Jurkat, Clone E6-1 (cell line): ENCODE data around the gene MYOZ1.
"Not testable (repeated sequence)": the region's sequence is repeated elsewhere in the genome, so short reads cannot be mapped to it uniquely, and the experiment has no call there.

Experiments
- DNase-seq: peaks from one replicate; pipeline ENCODE4 v3.0.0-alpha.2; 2011; ENCODE audit warnings: low read depth, low spot score
- H3K4me3 ChIP-seq: 2 replicates; pipeline ENCODE4 v1.5.1; 2011; ENCODE audit warnings: mild to moderate bottlenecking, low read length, control low read depth, moderate library complexity

The MYOZ1 gene

DNA sequence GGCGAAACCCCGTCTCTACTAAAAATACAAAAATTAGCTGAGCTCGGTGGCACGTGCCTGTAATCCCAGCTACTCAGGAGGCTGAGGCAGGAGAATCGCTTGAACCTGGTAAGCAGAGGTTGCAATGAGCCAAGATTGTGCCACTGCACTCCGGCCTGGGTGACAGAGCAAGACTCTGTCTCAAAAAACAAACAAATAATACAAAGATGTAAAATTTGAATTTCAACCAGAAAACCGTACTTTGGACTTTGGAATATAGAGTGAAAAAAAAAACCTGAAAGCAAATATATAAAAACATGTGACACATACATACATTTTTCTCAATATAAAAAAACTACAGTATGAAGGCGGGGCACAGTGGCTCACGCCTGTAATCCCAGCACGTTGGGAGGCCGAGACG lies 20.3 kb downstream of the MYOZ1 start:
- not testable (repeated sequence) for H3K4me3 ChIP-seq, DNase-seq

DNA sequence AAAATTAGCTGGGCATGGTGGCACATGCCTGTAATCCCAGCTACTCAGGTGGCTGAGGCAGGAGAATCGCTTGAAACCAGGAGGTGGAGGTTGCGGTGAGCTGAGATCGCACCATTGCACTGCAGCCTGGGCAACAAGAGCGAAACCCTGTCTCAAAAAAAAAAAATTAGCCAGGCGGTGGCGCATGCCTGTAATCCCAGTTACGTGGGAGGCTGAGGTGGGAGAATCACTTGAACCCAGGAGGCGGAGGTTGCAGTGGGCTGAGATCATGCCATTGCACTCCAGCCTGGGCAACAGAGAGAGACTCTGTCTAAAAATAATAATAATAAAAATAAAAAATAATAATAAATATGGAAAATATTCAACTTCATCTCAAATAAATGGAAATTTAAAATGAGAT lies 24.1 kb downstream of the MYOZ1 start:
- DNase-seq, result not testable (repeated sequence)

DNA sequence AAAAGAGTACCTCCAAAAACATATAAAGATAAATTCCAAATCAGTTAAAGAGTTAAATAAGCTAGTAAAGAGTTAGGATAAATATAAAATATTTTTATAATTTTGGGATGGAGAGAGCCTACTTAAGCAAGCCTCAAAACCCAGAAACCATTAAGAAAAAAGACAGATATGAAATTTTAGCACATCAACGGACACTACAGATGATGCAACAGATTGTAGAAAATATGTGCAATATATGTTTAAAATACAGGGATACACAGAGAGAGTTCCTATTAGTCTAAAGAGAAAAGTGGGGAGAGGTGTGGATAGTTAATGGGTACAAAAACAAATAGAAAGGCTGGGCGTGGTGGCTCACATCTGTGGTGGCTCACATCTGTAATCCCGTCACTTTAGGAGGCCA lies 26.6 kb downstream of the MYOZ1 start:
- DNase-seq, result no peak
- no peak overlapping the region for H3K4me3 ChIP-seq

More for the DNA sequence above, 24.1 kb downstream of the MYOZ1 start:
- not testable (repeated sequence) for H3K4me3 ChIP-seq

DNA sequence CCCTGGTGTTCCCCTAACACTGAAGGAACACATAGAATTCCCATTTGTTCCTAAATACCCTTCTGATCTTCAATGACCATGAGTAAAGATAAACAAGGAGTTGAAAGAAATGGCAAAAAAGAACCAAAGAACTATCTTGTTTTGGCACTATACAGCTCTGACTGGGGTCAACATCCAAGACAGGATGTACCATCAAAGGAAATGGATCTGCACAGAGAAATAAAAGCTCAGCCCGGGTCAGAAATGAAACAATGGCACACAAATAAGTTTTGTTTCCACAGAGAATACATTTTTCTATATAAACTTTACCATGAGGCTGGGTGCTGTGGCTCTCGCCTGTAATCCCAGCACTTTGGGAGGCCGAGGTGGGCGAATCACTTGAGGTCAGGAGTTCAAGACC lies 32.2 kb downstream of the MYOZ1 start:
- H3K4me3 ChIP-seq, result no peak overlapping the region
- no peak for DNase-seq

DNA sequence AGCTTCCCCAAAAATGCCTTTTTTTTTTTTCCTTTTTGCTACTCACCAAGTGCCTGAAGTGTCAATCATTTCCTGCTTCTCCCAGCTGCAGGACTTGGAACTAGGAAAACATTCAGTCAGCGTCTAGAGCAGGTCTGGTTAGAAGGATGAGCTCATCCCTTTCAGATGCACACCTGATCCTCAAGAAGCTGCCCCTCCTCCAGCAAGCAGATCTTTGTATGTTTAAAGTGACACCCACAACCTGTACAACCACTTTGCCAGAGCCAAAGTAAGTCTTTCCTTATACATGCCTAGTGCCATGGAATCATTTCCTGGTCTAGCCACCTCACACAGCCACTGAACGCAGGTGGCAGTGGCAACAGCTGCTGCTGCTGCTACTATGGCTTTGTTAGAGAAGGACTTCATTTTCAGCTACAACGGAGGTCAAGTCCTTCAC lies 39.8 kb downstream of the MYOZ1 start:
- no peak for DNase-seq
- H3K4me3 ChIP-seq, result no peak overlapping the region

DNA sequence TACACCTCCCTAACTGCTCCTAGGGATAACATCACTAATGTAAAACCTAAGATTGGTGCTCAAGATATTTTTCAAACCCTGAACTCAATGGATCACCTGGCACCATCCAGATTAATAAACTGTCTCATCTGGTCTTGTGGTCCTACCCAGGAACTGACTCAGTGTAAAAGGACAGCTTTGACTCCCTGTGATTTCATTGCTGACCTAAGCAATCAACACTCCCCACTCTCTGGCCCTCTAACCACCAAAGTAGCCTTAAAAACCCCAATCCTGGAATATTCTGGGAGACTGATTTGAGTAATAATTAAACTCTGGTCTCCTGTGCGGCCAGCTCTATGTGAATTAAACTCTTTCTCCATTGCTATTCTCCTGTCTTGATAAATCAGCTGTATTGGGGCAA lies 43.9 kb downstream of the MYOZ1 start:
- DNase-seq, result no peak
- no peak overlapping the region for H3K4me3 ChIP-seq

DNA sequence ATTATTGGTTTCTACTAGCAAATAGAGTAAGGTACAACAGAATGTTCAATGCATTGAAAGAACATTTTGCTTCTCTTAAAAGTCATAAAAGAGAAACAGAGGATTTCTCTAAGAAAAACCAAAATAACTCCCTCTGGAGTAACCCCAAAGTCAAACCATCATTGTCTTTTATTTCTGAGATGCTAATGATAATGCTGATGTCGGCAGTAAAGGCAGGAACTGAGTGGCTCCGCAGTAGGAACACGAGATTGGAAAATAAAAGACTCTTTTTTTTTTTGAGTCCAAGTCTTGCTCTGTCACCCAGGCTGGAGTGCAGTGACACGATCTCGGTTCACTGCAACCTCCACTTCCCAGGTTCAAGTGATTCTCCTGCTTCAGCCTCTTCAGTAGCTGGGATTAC lies 47.5 kb downstream of the MYOZ1 start:
- DNase-seq, result no peak
- no peak overlapping the region for H3K4me3 ChIP-seq

DNA sequence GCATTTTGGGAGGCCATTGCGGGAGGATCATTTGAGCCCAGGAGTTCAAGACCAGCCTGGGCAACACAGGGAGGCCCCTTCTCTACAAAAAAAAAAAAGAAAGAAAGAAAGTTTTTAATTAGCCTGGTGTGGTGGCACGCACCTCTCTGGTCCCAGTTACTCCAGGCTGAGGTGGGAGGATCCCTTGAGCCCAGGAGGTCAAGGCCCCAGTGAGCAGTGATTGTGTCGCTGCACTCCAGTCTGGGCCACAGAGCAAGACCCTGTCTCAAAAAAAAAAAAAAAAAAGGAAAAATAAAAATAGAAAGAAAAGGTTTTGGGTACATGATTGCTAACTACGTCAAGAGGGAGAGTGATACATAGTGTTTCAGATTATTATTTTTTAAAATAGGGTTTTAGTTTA lies 48.2 kb downstream of the MYOZ1 start:
- no peak overlapping the region for H3K4me3 ChIP-seq
- DNase-seq, result no peak

DNA sequence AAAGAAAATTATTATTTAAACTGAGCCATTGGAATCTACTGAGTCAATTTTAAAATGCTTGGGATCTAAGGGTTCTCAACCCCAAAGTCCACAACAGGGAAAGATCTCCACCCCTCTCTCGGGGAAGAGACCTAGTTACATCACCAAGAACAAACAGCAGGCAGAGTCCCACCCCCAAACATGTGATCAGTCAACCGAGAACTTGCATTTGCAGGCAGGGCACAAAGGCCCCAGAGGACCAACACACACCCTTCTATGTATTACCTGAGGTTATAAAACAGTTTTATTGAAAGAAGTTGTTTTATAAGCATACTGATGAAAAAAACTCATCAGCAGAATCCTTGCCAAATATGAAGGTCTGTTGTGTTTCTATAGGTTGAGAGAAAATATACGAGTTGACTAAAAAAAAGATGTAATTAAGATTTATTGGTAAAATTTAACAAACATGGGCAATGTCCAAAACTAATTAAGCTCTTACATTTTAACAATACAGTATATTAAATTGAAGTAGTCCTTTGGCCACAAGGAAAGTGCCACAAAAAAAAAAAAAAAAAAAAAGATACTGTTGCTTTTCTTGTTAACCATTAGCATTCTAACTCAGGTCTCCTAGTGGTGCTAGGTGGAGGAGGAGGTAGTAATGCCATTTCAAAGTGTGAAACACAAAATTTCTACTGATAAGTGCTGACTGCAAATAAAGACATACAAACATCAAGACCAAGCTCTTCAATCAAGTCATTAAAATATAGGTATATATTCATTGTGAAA lies 49.2 kb downstream of the MYOZ1 start:
- H3K4me3 ChIP-seq, result peak overlapping the region; percentile 19; the same call in 1 of the 2 replicates
- DNase-seq, result peak; percentile 58

DNA sequence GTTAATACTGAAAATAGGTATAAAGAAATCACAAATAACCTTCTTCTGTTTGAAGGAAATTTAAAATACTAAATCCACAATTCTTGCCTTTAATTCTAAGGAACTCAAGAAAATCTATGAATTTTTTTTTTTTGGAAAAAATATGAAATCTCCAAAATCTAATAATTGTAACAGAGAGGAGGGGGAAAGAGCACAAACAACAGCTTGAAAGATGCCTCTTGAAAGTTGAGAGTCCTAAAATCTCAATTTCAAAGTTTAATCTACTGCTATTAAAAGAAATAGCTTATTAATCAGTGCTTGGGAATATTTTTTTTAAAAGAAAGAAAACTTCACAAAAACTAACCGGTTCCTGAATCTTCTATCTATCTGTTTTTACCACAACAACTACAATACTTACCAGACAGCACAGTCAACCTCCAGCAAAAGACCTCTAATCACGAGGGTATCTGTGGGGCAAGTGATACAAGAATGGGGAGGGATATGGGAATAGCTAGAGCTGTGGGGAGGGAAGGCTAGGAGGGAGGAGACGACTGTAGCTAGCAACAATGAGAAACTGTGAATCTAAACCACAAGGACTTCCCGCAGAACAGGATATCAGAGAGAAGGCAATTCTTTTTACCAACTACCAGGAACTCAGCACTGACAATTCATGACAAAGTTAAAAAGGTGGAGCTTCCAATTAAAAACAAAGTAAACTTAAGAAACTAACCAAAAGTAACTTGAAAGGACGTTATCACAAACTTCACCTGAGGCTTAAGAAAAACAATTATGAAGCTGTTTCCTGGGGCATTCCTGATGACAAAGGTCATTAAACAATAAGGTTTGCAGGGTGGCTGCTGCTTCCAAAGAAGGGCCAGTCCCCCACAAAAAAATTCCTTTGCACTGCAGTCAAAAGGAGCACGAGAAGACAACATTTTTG lies 50.1 kb downstream of the MYOZ1 start, which contains the start of gene USP54:
TSS of gene USP54 (minus strand) at position 462 of the 919 bp plus-strand sequence. CDS start 15,684 bp downstream, outside the sequence.
- DNase-seq, result peak; percentile 58
- H3K4me3 ChIP-seq, result peak within 1 kb of the TSS; percentile 19; the same call in 1 of the 2 replicates

DNA sequence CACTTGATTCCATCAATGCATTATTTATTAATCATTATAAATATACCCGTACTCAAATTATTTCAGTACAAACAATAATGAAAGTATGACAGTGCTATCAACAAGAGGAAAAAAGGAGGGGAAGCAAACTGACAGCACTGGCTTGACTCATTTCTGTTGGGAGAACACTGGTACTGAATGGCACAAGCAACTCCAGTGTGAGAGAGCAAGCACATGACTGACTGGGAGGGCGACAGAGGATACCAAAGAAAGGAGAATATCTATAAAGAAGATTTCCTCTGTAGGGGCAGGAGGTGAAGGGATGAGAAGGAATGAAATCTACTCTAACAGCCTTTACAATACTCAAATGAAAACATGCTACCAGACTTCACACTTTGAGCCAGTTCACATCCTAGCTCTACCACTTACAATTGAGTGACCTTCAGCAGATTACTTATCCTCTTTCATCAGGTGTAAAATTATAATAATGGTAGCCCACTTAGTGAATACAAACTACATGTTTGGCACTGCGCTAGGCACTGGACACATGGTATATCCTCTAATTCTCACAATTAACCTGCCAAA lies 51.6 kb downstream of the MYOZ1 start:
- no peak for DNase-seq

DNA sequence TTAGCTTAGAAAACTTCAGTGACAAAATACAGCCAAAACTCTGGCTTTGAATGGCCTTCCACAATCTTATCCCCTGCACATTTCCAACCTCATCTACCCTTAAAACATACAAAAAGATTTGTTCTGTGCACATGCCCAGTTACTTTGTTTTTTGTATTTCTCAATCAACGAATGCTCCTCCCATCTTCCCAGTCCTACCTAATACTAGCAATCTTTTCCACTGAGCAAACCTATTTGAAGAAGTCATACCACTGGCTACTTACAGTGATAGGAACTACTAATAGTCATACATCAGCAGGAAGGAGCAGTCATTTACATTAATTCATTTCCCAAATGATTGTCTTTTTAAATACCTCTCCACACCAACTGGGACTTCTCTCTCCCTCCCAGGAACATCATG lies 52.6 kb downstream of the MYOZ1 start:
- DNase-seq, result no peak
- H3K4me3 ChIP-seq, result no peak overlapping the region

More for the DNA sequence above, 51.6 kb downstream of the MYOZ1 start:
- H3K4me3 ChIP-seq, result no peak overlapping the region

DNA sequence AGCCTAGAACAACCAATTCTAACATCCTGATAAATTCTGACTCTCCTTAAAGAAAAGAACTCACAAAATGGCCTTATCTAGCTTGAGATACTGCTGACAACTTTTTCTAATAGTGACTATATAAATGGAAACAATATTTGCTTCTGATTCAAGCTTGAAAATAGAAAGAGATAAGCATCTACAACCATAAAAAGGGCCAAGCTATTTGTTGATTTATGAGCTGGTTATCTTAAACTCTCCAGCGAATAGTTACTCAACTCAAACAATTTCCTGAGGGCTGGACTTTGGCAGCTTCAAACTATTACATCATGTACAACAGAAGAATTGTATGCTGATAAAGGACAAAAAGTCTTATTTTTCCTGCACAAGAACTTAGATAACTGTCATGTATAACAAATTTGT lies 54.7 kb downstream of the MYOZ1 start:
- no peak overlapping the region for H3K4me3 ChIP-seq
- no peak for DNase-seq

DNA sequence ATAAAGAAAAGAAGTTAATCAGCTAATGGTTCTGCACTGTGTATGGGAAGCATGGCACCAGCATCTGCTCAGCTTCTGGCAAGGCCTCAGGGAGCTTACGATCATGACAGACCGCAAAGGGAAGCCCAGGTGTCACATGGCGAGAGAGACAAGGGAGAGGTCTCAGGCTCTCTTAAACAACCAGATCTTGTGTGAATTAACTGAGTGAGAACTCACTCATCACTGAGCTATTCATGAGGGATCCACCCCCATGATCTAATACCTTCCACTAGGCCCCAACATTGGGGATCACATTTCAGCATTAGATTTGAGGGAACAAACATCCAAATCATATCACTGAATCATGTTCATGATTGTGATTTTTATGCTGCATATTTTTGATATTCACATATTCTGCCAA lies 55.9 kb downstream of the MYOZ1 start:
- no peak overlapping the region for H3K4me3 ChIP-seq
- no peak for DNase-seq

DNA sequence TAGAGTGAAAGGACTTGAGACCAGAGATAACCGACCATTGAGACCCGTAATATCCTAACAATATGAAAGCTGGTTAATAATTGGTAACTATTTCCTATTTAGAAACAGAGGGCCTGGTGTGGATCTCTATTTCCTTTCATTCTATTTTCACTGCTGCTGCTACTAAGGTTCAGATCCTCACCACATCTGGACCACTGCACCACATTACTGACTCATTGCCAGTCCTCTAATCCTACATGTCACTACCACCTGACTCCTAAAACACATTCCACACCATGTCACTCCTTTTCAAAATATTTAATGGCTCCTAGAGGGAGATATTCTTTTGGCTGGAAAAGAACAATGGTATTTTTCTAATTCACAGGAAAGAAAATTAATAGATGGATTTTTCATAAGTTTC lies 56.5 kb downstream of the MYOZ1 start:
- no peak for DNase-seq
- H3K4me3 ChIP-seq, result no peak overlapping the region

DNA sequence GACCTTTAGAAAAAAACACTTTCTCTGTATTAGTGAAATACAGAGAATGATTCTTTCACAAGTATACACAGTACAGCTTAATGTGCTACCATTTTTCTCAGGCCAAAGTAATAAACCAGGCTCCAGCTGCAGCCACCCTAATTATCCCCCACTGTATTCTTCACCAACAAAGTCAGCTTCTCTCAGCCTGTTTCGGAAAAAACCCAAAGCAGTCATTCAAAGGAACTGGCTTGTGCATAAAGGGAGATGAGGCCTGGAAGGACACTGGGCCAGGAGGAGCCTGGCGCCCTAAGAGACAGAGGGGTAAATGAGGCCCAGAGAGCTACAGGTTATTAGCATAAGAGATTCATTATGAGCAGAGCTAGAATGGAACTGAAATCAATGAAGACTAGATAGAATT lies 59.4 kb downstream of the MYOZ1 start:
- H3K4me3 ChIP-seq, result no peak overlapping the region
- DNase-seq, result no peak
